Measurements from ENCODE around the gene SDCBP2.

SDCBP2 gene

DNA sequence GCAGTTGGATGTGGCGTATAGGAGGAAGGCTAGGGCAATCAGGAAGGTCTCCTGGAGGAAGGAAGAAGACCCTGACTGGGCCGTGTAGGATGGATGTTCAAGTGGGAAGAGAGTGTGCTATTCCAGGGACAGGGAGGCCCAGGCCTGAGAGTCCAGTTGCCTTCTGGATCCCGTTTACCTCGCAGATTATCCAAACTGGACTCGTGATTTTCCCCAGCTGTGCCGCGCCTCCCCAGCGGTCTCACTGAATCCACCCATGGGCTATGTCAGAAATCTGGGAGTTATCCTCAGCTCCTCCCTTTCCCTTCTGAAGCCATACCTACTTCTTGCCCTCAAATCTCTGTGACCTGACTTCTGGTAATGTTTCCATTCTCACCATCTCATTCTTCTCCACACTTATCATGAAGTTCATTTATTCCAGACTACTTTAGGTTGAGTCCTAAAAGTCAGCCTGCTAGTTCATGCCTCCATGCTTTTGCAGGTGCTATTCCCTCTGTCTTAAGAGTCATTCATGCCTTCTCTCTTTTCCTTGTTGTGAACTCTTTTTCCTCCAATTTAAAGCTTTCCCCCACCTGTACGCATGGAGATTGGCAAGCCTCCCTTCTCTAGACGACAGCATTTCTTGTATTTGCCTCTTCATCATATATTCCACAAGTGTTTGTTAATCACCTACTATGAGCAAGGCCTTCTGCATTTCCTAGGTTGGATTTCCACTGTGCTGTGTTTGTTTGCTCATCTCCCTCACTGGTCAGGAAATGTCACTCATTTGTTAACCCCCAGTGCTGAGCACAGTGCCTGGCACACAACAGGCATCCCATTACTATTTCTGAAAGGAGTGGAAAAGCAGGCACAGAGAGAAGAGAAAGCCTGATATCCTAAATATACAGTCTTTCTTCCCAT lies 2.7 kb downstream of the SDCBP2 start:
- peaks cover 4% of the 10 kb centered on the region; the same call in 1 of the 2 replicates for H3K36me3 ChIP-seq (ENCODE audit: control insufficient read depth, insufficient read depth, low read length)
- H3K4me3 ChIP-seq (replicated peaks; ENCODE audit: low read depth, low read length) = peak overlapping the region; percentile 93
- no peak for TF ChIP-seq CTCF (IDR thresholded peaks at IDR 0.05; ENCODE audit: insufficient read depth, low read length, poor library complexity, severe bottlenecking)
- no peaks in the 10 kb centered on the region for H3K27me3 ChIP-seq (replicated peaks; ENCODE audit: control insufficient read depth, insufficient read depth, low read length)
- DNase-seq (ENCODE audit: extremely low read depth, insufficient read length) = no peak

DNA sequence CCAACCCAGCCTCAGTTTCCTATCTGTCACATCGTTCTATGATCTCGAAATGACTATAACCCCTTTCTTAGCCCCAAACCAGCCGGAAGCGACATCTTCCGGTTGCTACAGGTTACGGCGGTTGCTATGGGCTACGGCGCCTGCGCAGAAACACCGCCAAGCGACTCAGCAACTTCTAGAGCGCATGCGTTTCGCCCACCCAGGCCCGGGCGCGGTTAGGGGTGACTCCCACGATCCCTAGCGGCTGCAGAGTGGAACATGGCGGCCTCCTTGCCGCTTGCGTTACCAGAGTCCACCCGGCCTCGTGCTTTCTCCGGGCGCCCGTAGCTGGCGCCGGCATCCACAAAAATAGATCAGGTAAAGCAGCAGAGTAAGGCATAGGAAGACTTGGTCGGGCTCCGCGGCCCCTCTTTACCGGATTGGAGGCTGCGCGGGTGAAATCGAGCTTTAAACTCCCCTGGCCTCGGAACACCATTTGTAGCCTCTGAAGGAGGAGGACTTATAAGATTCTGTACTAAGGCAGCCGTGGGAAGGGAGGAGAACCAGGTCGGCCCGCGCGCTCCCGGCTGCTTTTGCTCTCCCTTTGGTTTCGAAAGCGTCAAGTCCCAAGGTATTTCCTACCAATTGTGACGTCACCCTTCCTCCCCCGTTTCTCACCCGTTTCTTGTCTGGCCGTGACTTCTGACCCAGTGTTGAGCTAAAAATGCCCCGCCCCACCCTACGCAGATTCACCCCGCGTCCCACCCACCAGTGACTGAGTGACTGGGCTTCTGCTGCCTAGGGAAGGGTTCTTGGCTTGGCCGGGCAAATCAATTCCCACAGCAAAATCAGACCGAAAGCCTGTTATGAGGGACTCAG lies 3.5 kb downstream of the SDCBP2 start:
- no peak for TF ChIP-seq CTCF (IDR thresholded peaks at IDR 0.05; ENCODE audit: insufficient read depth, low read length, poor library complexity, severe bottlenecking)
- H3K27me3 ChIP-seq (replicated peaks; ENCODE audit: control insufficient read depth, insufficient read depth, low read length) = no peaks in the 10 kb centered on the region
- H3K36me3 ChIP-seq (ENCODE audit: control insufficient read depth, insufficient read depth, low read length) = peaks cover 2% of the 10 kb centered on the region; the same call in 1 of the 2 replicates
- peak; percentile 95 for DNase-seq (ENCODE audit: extremely low read depth, insufficient read length)
- peak overlapping the region; percentile 93 for H3K4me3 ChIP-seq (replicated peaks; ENCODE audit: low read depth, low read length)

DNA sequence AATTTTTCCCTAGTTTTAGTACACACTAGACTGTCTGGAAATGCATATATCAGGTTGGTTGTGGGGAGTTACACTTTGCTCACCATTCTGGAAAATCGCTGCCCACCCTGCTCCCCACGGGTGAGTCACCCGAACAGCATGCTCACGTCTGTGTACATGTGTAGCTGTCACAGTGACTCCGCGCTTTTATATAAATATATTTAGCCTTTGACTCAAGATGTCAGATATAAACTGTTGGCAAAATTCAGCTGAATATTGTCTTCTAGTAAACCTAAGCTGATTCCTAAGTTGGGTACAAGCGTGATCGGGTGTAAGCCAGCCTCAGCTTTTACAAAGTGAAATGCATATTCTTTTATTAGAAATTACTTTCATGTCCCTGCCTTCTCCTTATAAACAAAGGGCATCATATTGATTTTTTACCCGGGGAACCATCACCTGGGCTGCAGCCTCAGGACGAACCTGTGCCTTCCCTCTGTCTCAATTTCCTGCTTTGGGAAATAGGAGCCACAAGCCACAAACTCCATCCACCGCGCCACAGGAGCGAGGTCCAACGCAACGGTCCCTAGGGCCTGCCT lies 4.3 kb downstream of the SDCBP2 start:
- Histone ChIP-seq H3K27me3 (replicated peaks; ENCODE audit: control insufficient read depth, insufficient read depth, low read length) (no peaks in the 10 kb centered on the region), H3K36me3 (ENCODE audit: control insufficient read depth, insufficient read depth, low read length) (peaks cover 2% of the 10 kb centered on the region; the same call in 1 of the 2 replicates), H3K4me3 (replicated peaks; ENCODE audit: low read depth, low read length) (peak overlapping the region; percentile 93)
- DNase-seq (ENCODE audit: extremely low read depth, insufficient read length) = no peak
- TF ChIP-seq CTCF (IDR thresholded peaks at IDR 0.05; ENCODE audit: insufficient read depth, low read length, poor library complexity, severe bottlenecking) = no peak

DNA sequence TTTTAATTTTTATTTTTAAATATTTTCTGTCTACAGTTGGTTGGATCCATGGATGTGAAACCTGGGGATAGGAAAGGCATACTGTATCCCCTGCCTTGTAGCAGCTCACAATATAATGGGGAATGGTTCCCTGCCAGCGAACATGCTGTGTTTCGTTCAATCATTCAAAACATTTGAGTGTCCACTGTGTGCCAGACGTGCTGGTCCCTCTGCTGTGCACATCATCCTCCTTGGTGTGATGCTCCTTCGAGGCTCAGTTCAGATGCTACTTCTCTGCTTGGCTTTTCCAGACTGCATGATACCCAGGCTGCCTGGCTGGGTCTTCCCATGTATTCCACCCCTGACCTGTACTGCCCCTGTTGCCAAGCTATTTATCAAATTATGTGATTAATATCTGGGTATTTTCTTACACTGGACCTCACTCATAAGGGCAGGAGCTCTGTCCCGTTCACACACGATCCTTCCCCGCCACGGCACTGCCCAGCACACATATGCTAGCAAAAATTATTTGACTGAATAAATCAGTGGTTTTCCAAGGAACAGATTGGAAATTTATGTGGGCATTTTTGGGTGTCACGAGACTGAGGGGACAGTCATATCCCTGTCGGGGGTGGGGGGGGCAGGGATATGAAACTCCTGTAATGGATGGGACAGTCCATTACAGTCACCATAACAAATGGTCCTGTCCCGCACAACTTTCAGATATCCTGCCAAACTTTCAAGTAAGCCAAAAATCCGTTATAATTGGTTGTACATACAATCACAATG lies 4.9 kb downstream of the SDCBP2 start:
- no peaks in the 10 kb centered on the region for H3K27me3 ChIP-seq (replicated peaks; ENCODE audit: control insufficient read depth, insufficient read depth, low read length)
- TF ChIP-seq CTCF (IDR thresholded peaks at IDR 0.05; ENCODE audit: insufficient read depth, low read length, poor library complexity, severe bottlenecking) = no peak
- no peak for DNase-seq (ENCODE audit: extremely low read depth, insufficient read length)
- H3K36me3 ChIP-seq (ENCODE audit: control insufficient read depth, insufficient read depth, low read length) = peaks cover 2% of the 10 kb centered on the region; the same call in 1 of the 2 replicates
- H3K4me3 ChIP-seq (replicated peaks; ENCODE audit: low read depth, low read length) = no peak overlapping the region

GRCh38 chr20:1323256-1323655 lies 5.7 kb downstream of the SDCBP2 start:
- no peak for TF ChIP-seq CTCF (IDR thresholded peaks at IDR 0.05; ENCODE audit: insufficient read depth, low read length, poor library complexity, severe bottlenecking)
- Histone ChIP-seq H3K27me3 (replicated peaks; ENCODE audit: control insufficient read depth, insufficient read depth, low read length) (no peaks in the 10 kb centered on the region), H3K4me3 (replicated peaks; ENCODE audit: low read depth, low read length) (no peak overlapping the region), H3K36me3 (ENCODE audit: control insufficient read depth, insufficient read depth, low read length) (no peaks in the 10 kb centered on the region; the same call in 1 of the 2 replicates)
- DNase-seq (ENCODE audit: extremely low read depth, insufficient read length) = no peak

All from GM06990 (cell line).